ENCODE data around the gene DRD5.
"Not testable (repeated sequence)": the region's sequence is repeated elsewhere in the genome, so short reads cannot be mapped to it uniquely, and the experiment has no call there.

DRD5 gene

DNA sequence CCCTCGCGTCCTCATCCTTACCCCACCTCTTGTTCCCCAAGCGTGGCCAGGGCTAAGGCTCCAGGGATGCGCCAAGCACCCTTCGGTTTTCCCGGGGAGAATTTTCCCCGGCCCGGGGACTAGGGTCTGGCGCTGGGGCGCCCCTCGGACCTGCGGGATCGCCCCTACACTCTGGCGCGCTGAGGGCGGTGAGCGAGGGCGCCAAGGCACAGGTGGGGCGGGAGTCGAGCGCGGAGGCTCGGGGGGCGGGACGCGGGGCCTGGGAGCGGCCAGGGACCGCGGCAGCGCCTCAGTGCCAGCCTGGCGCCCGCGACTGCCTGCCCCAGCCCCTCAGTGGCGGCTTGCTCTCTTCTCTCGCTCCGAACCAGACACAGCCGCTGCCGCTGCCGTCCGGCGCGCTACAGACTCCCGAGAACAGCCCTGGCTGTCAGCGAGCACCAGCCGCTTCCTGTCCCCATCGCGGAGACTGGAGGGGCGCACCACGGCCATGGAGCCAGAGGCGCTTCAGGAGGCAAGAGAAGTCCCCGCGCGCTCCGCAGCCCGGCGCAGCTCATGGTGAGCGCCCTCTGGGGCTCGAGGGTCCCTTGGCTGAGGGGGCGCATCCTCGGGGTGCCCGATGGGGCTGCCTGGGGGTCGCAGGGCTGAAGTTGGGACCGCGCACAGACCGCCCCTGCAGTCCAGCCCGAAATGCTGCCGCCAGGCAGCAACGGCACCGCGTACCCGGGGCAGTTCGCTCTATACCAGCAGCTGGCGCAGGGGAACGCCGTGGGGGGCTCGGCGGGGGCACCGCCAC lies at the start of gene DRD5:
Gene DRD5 (plus strand): TSS at position 292 of the 793 bp plus-strand sequence. CDS start 396 bp downstream, at position 688.
- H3K4me3 ChIP-seq (ENCODE audit: low read depth in 1 of 2, low read length in 2 of 2) = no peak within 1 kb of the TSS
- H3K9me3 ChIP-seq (ENCODE audit: control insufficient read depth in 1 of 2, low read length in 2 of 2) = no peaks in the 10 kb centered on the region
- no peak within 1 kb of the TSS for H3K9ac ChIP-seq (ENCODE audit: low read depth in 1 of 2, low read length in 2 of 2)
- no peaks in the 10 kb centered on the region for H3K36me3 ChIP-seq (ENCODE audit: control insufficient read depth in 1 of 2, insufficient read depth in 2 of 2, low read length in 2 of 2)
- H3K4me1 ChIP-seq (ENCODE audit: control insufficient read depth in 1 of 2, insufficient read depth in 2 of 2, low read length in 2 of 2) = no peaks in the 10 kb centered on the region
- peaks cover 6 to 14% of the 10 kb centered on the region in 2 donors for H3K27me3 ChIP-seq (ENCODE audit: control insufficient read depth in 1 of 2, insufficient read depth in 2 of 2, low read length in 2 of 2)
- H3K27ac ChIP-seq (ENCODE audit: low read depth, low read length) = no peak within 1 kb of the TSS

DNA sequence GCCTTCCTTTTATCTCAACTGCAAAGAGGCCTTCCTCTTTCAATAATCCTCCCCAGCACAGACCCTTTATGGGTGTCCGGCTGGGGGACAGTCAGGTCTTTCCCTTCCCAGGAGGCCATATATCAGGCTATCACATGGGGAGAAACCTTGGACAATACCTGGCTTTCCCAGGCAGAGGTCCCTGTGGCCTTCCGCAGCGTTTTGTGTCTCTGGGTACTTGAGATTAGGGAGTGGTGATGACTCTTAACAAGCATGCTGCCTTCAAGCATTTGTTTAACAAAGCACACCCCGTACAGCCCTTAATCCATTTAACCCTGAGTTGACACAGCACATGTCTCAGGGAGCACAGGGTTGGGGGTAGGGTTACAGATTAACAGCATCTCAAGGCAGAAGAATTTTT lies 49.2 kb upstream of the DRD5 start:
- H3K4me1 ChIP-seq (ENCODE audit: control insufficient read depth in 1 of 2, insufficient read depth in 2 of 2, low read length in 2 of 2); H3K36me3 ChIP-seq (ENCODE audit: control insufficient read depth in 1 of 2, insufficient read depth in 2 of 2, low read length in 2 of 2); H3K27ac ChIP-seq (ENCODE audit: low read depth, low read length); H3K9me3 ChIP-seq (ENCODE audit: control insufficient read depth in 1 of 2, low read length in 2 of 2); H3K27me3 ChIP-seq (ENCODE audit: control insufficient read depth in 1 of 2, insufficient read depth in 2 of 2, low read length in 2 of 2); H3K9ac ChIP-seq (ENCODE audit: low read depth in 1 of 2, low read length in 2 of 2); H3K4me3 ChIP-seq (ENCODE audit: low read depth in 1 of 2, low read length in 2 of 2): not testable (repeated sequence)

DNA sequence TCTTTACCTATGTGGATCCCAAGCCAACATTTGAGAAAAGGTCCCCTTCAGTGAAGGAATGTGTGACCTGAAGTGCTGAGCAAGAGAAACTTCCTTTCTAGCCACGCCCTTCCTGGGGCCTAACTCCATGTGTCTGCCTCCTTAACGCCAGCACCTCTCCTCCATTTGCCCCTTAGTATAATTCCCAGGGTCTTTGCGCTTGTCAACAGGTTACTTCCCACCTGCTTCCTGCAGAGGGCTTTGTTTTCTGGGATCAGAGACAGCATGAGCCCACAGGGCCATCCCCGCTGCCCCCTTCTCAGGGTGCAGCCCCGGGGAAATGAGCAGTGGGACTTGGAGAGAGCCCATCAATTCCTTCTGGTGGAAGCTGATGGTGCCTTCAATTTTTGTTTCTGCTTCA lies 45.9 kb upstream of the DRD5 start:
- Histone ChIP-seq H3K4me3 (ENCODE audit: low read depth in 1 of 2, low read length in 2 of 2) (no peak overlapping the region), H3K36me3 (ENCODE audit: control insufficient read depth in 1 of 2, insufficient read depth in 2 of 2, low read length in 2 of 2) (no peaks in the 10 kb centered on the region), H3K27ac (ENCODE audit: low read depth, low read length) (no peak overlapping the region), H3K9ac (ENCODE audit: low read depth in 1 of 2, low read length in 2 of 2) (no peak overlapping the region), H3K4me1 (ENCODE audit: control insufficient read depth in 1 of 2, insufficient read depth in 2 of 2, low read length in 2 of 2) (no peaks in the 10 kb centered on the region), H3K27me3 (ENCODE audit: control insufficient read depth in 1 of 2, insufficient read depth in 2 of 2, low read length in 2 of 2) (no peaks in the 10 kb centered on the region), H3K9me3 (ENCODE audit: control insufficient read depth in 1 of 2, low read length in 2 of 2) (no peaks in the 10 kb centered on the region)

DNA sequence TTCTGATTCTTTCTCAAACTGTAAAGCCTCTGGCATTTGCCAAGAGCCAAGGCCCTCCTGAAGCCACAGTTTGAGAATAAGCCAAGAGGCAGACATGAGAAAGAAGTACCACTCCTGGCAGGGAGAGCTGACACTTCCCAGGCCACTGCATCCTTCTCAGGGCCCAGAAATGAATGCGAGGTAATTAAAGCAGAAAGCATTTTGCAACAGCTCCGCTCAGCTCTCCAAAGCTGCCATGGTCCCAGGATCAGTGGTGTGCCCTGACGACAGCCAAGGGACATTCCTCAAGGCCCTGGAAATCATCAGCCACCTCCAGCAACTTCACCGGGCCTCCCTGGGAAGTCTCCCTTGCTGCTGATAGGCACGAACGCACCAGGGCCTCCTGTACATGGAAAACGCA lies 44.2 kb upstream of the DRD5 start:
- not testable (repeated sequence) for H3K36me3 ChIP-seq (ENCODE audit: control insufficient read depth in 1 of 2, insufficient read depth in 2 of 2, low read length in 2 of 2); H3K9me3 ChIP-seq (ENCODE audit: control insufficient read depth in 1 of 2, low read length in 2 of 2); H3K27ac ChIP-seq (ENCODE audit: low read depth, low read length); H3K4me3 ChIP-seq (ENCODE audit: low read depth in 1 of 2, low read length in 2 of 2); H3K4me1 ChIP-seq (ENCODE audit: control insufficient read depth in 1 of 2, insufficient read depth in 2 of 2, low read length in 2 of 2); H3K27me3 ChIP-seq (ENCODE audit: control insufficient read depth in 1 of 2, insufficient read depth in 2 of 2, low read length in 2 of 2); H3K9ac ChIP-seq (ENCODE audit: low read depth in 1 of 2, low read length in 2 of 2)

DNA sequence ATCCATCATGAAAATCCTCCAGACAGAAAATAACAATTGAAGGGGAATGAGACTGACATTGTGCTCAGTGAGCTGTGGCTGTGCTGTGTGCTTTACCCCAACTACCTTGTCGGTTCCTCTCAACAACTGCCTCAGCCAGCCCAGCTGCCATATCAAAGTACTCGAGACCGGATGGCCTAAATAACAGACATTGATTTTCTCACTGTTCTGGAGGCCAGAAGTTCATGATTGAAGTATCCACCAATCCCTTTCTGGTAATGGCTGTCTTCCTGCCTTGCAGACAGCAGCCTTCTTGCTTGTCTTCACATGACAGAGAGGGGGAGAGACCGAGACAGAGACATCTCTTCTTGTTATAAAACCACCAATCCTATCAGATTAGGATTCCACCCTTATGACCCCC lies 37.6 kb upstream of the DRD5 start:
- H3K27ac ChIP-seq (ENCODE audit: low read depth, low read length); H3K9ac ChIP-seq (ENCODE audit: low read depth in 1 of 2, low read length in 2 of 2); H3K9me3 ChIP-seq (ENCODE audit: control insufficient read depth in 1 of 2, low read length in 2 of 2); H3K27me3 ChIP-seq (ENCODE audit: control insufficient read depth in 1 of 2, insufficient read depth in 2 of 2, low read length in 2 of 2); H3K36me3 ChIP-seq (ENCODE audit: control insufficient read depth in 1 of 2, insufficient read depth in 2 of 2, low read length in 2 of 2); H3K4me3 ChIP-seq (ENCODE audit: low read depth in 1 of 2, low read length in 2 of 2); H3K4me1 ChIP-seq (ENCODE audit: control insufficient read depth in 1 of 2, insufficient read depth in 2 of 2, low read length in 2 of 2): not testable (repeated sequence)

DNA sequence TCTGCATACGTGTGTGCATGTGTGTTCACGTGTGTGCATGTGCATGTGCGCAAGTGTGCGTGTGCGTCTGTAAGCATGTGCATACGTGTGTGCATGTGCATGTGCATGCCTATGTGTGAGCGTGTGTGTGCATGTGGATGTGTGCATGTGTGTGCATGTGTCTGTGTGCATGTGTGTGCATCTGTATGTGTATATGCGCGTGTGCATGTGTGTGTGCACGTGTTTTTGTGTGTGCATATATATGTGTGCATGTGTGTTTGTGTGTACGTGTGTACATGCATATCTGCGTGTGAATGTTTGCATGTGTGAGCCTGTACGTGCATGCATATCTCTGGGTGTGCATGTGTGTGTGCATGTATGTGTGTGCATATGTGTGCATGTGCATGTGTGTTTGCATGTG lies 35.7 kb upstream of the DRD5 start:
- no peaks in the 10 kb centered on the region for H3K4me1 ChIP-seq (ENCODE audit: control insufficient read depth in 1 of 2, insufficient read depth in 2 of 2, low read length in 2 of 2)
- H3K9ac ChIP-seq (ENCODE audit: low read depth in 1 of 2, low read length in 2 of 2) = no peak overlapping the region
- no peak overlapping the region for H3K4me3 ChIP-seq (ENCODE audit: low read depth in 1 of 2, low read length in 2 of 2)
- H3K27ac ChIP-seq (ENCODE audit: low read depth, low read length) = no peak overlapping the region
- no peaks in the 10 kb centered on the region for H3K27me3 ChIP-seq (ENCODE audit: control insufficient read depth in 1 of 2, insufficient read depth in 2 of 2, low read length in 2 of 2)
- no peaks in the 10 kb centered on the region for H3K9me3 ChIP-seq (ENCODE audit: control insufficient read depth in 1 of 2, low read length in 2 of 2)
- H3K36me3 ChIP-seq (ENCODE audit: control insufficient read depth in 1 of 2, insufficient read depth in 2 of 2, low read length in 2 of 2) = no peaks in the 10 kb centered on the region

DNA sequence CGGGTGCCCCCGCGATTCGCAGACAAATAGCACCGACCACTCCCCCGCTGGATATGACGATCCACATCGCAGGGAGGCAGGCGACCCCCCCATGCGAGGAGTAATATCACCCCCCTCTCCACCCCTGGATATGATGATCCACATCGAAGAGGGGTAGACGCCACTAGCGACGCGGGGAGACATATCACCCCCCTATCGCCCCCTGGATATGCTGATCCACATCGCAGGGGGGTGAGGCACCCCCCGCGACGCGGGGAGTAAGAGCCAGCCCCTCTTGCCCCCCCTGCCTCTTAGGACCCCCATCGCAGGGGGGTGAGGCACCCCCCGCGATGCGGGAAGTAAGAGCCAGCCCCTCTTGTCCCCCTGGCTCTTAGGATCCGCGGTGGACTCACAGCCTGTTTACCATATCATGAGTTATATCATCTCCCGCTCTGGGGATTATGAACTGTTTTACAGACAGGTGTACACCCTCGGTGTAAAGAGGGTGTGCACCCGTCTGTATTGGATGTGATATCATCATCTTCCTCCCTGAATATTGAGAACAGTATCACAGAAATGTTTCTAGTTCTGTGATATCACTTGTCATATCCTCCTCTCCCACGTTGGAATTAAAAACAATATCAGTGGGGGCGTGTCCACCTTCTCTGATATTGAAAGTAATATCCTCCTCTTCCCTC lies 22.7 kb upstream of the DRD5 start:
- no peak overlapping the region for H3K9ac ChIP-seq (ENCODE audit: low read depth in 1 of 2, low read length in 2 of 2)
- H3K27ac ChIP-seq (ENCODE audit: low read depth, low read length) = no peak overlapping the region
- no peak overlapping the region for H3K4me3 ChIP-seq (ENCODE audit: low read depth in 1 of 2, low read length in 2 of 2)
- no peaks in the 10 kb centered on the region for H3K4me1 ChIP-seq (ENCODE audit: control insufficient read depth in 1 of 2, insufficient read depth in 2 of 2, low read length in 2 of 2)
- no peaks in the 10 kb centered on the region for H3K9me3 ChIP-seq (ENCODE audit: control insufficient read depth in 1 of 2, low read length in 2 of 2)
- H3K36me3 ChIP-seq (ENCODE audit: control insufficient read depth in 1 of 2, insufficient read depth in 2 of 2, low read length in 2 of 2) = no peaks in the 10 kb centered on the region
- no peaks in the 10 kb centered on the region for H3K27me3 ChIP-seq (ENCODE audit: control insufficient read depth in 1 of 2, insufficient read depth in 2 of 2, low read length in 2 of 2)

DNA sequence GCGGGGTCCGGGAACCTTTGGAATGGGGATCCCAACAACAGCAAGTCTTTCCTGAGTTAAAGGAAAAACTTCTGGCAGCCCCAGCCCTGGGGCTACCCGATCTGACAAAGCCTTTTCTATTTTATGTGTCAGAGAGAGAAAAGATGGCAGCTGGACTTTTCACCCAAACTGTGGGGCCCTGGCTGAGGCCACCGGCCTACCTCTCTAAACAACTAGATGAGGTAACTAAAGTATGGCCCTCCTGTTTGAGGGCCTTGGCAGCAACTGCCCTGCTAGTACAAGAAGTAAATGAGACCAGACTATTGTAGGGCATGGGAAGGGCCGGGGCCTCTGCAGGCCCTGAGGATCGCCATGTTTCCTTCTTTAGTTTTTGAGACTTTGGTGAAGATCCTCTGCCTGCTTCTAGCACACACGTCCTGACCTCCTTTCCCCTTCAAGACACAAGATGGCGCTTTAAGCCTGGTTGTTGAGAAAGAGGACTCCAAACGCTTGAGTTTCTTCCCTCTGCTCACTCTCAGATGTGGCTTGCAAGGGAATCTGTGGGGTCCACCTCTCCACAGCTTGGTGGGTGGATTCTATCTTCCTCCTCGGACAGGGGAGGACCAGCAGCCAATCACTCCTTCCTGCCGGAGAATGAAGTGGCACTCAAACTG lies 18.5 kb upstream of the DRD5 start:
- no peaks in the 10 kb centered on the region for H3K36me3 ChIP-seq (ENCODE audit: control insufficient read depth in 1 of 2, insufficient read depth in 2 of 2, low read length in 2 of 2)
- H3K4me3 ChIP-seq (ENCODE audit: low read depth in 1 of 2, low read length in 2 of 2) = no peak overlapping the region
- no peaks in the 10 kb centered on the region for H3K9me3 ChIP-seq (ENCODE audit: control insufficient read depth in 1 of 2, low read length in 2 of 2)
- no peak overlapping the region for H3K27ac ChIP-seq (ENCODE audit: low read depth, low read length)
- H3K9ac ChIP-seq (ENCODE audit: low read depth in 1 of 2, low read length in 2 of 2) = no peak overlapping the region
- no peaks in the 10 kb centered on the region for H3K4me1 ChIP-seq (ENCODE audit: control insufficient read depth in 1 of 2, insufficient read depth in 2 of 2, low read length in 2 of 2)
- H3K27me3 ChIP-seq (ENCODE audit: control insufficient read depth in 1 of 2, insufficient read depth in 2 of 2, low read length in 2 of 2) = no peaks in the 10 kb centered on the region

DNA sequence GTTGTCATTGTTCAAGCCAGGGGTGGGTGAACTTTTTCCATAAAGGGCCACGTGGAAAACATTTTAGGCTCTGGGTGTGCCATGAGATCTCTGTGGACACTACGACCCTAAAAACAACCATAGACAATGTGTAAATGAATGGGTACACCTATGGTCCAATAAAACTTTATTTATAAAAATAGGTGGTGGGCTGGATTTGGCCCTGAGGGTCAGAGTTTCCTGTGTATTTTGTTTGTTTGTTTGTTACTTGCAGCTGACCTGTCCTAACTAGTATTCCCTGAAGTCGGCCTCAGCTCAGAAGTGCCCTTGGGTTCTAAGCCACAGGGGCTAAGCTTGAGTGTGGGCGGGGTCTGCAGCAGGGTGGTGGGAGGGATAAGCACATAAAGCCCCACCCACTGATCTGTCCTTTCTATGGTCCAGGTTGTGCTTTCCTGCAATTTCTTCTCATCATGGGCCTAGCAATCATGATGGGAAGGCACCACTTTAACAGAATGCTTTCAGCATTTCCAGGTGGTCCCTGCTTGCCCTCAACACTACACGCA lies 17.2 kb upstream of the DRD5 start:
- no peak overlapping the region for H3K9ac ChIP-seq (ENCODE audit: low read depth in 1 of 2, low read length in 2 of 2)
- H3K27ac ChIP-seq (ENCODE audit: low read depth, low read length) = no peak overlapping the region
- no peaks in the 10 kb centered on the region for H3K4me1 ChIP-seq (ENCODE audit: control insufficient read depth in 1 of 2, insufficient read depth in 2 of 2, low read length in 2 of 2)
- no peak overlapping the region for H3K4me3 ChIP-seq (ENCODE audit: low read depth in 1 of 2, low read length in 2 of 2)
- no peaks in the 10 kb centered on the region for H3K9me3 ChIP-seq (ENCODE audit: control insufficient read depth in 1 of 2, low read length in 2 of 2)
- H3K36me3 ChIP-seq (ENCODE audit: control insufficient read depth in 1 of 2, insufficient read depth in 2 of 2, low read length in 2 of 2) = no peaks in the 10 kb centered on the region
- H3K27me3 ChIP-seq (ENCODE audit: control insufficient read depth in 1 of 2, insufficient read depth in 2 of 2, low read length in 2 of 2) = no peaks in the 10 kb centered on the region

DNA sequence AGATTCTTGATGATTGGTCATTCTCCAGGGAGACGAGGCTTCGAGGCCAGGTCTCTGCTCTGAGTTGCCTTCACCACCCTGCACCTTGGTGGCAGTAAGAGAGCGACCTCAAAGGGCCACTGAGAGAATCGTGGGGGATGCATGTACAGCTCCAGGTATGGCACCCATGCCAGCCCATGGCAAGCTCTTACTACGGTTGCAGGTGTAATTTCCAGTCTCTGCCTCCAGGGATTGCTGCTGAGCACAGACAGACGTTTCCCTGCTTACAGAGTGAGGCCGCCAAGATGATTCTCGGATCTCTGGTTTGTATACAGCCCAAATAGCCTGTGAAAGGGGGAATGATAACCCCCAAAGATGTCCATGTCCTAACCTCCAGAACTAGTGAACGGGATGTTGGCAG lies 16.3 kb upstream of the DRD5 start:
- no peak overlapping the region for H3K4me3 ChIP-seq (ENCODE audit: low read depth in 1 of 2, low read length in 2 of 2)
- H3K27ac ChIP-seq (ENCODE audit: low read depth, low read length) = no peak overlapping the region
- no peak overlapping the region for H3K9ac ChIP-seq (ENCODE audit: low read depth in 1 of 2, low read length in 2 of 2)
- H3K4me1 ChIP-seq (ENCODE audit: control insufficient read depth in 1 of 2, insufficient read depth in 2 of 2, low read length in 2 of 2) = no peaks in the 10 kb centered on the region
- H3K36me3 ChIP-seq (ENCODE audit: control insufficient read depth in 1 of 2, insufficient read depth in 2 of 2, low read length in 2 of 2) = no peaks in the 10 kb centered on the region
- no peaks in the 10 kb centered on the region for H3K27me3 ChIP-seq (ENCODE audit: control insufficient read depth in 1 of 2, insufficient read depth in 2 of 2, low read length in 2 of 2)
- H3K9me3 ChIP-seq (ENCODE audit: control insufficient read depth in 1 of 2, low read length in 2 of 2) = no peaks in the 10 kb centered on the region
